ENCODE data around the gene CDHR4.

The CDHR4 gene

DNA sequence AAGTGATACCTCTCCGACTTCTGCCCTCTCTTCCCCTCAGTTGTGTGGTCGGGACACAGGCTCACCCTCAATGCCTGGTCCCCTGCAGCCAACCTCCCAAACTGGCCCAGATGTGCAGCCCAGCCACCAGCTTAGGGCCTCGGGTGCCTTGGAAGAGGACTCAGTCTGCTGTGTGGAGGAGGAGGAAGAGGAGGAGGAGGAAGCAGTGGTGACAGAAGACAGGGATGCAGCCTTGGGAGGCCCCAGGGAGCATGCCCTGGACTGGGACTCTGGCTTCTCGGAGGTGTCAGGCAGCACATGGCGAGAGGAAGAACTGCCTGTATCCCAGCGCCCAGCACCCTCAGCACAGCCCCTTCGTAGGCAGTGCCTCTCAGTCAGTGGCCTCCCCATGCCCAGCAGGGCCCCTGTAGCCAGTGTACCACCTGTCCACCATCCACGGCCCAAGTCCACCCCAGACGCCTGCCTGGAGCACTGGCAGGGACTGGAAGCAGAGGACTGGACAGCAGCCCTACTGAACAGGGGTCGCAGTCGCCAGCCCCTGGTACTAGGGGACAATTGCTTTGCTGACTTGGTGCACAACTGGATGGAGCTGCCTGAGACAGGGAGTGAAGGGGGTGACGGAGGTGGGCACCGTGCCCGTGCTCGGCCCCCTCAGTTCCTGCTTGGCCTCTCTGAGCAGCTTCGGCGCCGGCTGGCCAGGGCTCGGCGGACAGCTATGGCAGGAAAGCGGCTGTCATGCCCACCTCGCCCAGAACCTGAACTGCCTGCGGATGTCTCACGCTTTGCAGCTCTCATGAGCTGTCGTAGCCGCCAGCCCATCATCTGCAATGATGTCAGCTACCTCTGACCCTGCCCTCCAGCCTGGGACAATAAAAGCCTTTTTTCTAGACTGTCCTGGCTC lies 4.7 kb upstream of the CDHR4 start:
- Histone ChIP-seq H3K27ac (peak overlapping the region in 20 of 21 experiments; percentile 68 to 97 (median 89)), H3K4me3 (peak overlapping the region; percentile 55 to 92 (median 84))

DNA sequence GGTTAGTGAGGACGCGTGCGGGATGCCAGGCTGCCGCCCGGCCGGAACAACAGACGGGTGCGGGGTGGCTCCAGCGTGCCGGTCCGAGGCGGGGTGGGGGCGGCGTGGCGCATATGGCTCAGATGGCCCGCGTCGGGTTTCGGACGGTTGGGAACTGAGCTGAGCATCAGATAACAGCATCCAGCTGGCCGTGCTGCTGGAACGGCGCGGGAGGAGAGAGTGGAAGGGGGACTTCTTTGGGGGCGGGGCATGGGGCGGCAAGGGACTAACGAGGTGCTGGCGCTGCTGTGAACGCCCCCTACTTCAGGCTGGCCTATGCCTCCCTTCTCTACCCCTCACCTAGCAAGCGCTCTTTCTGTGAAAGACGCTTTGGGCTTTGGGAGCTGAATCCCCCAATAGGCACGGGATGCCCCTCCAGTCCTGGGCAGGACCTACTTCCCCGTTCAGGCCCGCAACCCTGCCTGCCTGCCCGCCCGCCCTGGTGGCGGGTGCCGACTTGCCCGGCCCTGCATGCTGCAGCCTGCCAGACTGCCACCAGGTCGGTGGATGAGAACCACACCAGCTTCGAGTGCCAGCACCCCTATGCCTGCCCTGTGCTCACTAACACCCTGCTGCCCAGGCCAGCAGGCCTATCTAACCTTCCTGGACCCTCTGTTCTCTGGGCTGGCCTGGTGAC lies 3.9 kb upstream of the CDHR4 start:
- Histone ChIP-seq H3K4me3 (peak overlapping the region; percentile 55 to 92 (median 84)), H3K27ac (peak overlapping the region; percentile 34 to 97 (median 89))

DNA sequence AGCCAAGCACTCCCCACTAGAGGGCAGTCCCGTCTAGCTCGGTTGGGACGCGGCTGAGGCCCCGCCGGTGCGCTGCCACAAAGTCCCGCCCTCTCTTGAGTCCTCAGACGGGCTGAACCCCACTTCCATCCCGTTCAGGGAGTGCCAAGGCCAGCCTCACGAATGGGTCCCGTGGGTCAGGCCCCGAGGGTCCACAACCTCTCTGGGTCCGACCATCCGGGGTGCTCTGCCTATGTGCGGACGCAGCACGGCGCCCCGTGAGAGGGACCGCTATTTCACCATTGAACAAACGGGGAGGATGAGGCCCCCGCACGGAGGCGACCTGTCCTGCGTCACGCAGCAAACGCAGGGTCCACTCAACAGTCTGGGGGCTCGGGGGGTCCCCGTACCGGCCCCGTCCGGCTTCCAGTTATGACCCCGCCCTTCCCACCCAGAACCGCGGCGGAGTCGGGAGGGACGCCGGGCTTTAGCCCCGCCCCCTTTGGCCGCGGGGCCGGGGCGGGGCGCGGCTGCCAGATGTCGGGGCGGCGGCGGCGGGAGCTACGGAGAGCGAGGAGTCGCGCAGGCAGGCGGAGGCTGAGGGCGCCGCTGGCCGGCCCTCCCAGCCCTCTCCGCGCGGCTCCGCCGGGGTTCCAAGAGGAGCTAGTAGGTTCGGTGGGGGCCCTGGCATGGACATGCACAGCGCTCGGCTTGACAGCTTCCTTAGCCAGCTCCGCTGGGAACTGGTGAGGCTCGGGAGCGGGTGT lies 3.2 kb upstream of the CDHR4 start, which contains the start of gene INKA1:
TSS of gene INKA1 (plus strand) at position 543 of the 746 bp plus-strand sequence. CDS start at position 675, 132 bp downstream.
- Histone ChIP-seq H3K4me3 (peak within 1 kb of the TSS; percentile 55 to 92 (median 84)), H3K27ac (peak within 1 kb of the TSS; percentile 34 to 97 (median 89))

DNA sequence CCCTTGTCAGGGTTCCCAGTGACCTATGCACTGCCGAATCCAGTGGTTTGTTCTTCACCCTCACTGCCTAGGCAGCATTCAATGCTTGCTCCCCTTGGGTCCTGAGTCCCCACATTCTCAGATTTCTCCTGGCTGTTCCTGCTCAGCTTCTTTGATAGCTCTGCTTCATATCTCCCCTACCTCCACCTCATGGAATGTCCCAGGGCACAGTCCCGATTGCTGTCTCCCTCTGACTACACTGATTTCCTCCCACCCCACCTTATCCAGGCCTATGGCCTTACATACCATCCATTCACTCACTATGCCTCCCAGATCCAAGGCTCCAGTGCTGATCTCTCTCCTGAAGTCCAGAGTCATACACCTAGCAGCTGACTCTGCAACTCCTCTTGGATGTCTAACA lies 1.5 kb upstream of the CDHR4 start:
- Histone ChIP-seq H3K27ac (no peak overlapping the region), H3K4me3 (no peak overlapping the region)

DNA sequence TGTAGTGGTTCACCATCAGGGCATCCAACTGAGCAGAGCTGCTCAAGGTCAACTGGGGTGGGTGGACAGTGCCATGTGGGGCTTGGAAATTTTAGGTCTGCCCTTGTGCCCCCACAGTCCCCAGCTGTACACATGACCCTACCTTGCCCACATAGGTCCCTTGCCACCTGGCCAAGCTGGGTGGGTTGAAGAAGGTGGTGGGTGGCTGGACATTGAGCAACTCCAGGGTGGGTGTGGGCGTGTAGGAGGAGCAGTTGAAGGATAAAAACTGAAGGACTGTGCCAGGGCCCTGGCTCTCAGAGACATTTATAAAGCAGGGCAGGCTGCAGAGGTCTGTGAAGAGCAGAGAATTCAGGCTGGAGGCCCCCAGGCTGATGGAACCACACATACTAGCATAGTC lies 568 bp downstream of the CDHR4 start:
- no peak overlapping the region for H3K4me3 ChIP-seq
- H3K27ac ChIP-seq, result peak overlapping the region in 3 of 21 experiments; percentile 12 to 65 (median 25)

DNA sequence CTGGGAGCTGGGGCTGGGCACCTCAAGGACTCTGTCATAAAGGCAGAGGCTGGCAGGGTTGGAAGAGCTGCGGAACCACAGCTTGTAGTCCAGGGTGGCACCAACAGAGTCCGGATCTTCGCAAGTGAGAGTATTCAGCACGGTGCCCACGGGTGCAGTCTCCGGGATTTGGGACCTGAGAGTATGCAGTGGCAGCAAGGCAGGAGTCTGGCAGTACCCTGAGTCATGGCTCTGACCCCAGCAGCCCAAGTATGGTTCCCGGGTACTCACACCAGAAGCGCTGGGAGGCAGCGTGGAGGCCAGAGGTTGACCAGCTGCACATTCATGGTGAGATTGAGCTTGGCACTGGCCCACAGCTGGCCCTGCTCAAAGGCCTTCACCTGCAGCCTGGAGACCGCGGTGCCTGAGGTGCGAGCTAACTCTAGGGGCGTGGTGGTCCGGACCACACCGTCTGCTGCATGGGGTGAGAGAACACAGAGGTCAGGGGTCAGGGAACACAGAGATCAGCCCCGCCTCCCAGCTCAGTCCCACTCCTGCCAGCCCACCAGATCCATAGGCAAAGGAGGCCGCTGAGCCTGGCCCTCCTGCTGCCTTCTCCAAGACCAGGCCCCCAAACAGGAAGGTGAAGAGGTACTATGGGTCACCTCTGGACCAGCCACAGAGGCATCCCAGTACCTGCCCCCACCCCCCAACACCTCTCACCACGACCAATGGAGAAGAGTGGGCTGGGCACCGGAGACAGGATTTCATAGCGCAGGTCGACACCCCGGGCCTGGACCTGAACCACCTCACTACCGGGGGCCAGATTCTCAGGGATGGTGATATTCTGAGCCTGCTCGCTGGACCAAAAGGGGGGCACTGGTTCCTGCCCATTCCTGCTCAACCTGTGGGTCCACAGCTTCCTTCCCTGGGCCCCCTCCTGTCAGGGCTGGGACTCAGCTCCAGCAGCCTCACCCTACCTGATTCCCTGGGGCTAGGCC lies 4.5 kb downstream of the CDHR4 start:
- H3K4me3 ChIP-seq, result no peak overlapping the region
- no peak overlapping the region for H3K27ac ChIP-seq

DNA sequence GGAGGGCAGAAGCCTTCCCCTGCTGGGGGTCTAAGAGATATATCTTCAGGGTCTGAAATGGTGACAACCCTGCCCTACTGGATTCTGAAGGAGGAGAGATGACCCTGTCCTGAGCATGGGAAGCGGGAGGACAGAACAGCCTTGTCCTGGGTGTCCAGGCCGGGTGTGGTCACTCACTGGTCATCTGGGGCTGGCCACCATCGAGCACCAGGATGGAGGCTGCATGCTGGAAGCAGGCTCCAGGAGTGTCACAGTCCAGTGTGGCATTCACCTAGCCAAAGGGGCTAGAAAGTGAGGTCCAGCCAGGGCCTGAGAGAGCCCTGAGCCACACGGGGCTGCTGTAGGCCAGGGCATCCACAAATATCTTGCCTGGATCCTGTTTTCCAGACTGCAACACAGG lies 5.2 kb downstream of the CDHR4 start:
- H3K4me3 ChIP-seq, result no peak overlapping the region
- no peak overlapping the region for H3K27ac ChIP-seq

DNA sequence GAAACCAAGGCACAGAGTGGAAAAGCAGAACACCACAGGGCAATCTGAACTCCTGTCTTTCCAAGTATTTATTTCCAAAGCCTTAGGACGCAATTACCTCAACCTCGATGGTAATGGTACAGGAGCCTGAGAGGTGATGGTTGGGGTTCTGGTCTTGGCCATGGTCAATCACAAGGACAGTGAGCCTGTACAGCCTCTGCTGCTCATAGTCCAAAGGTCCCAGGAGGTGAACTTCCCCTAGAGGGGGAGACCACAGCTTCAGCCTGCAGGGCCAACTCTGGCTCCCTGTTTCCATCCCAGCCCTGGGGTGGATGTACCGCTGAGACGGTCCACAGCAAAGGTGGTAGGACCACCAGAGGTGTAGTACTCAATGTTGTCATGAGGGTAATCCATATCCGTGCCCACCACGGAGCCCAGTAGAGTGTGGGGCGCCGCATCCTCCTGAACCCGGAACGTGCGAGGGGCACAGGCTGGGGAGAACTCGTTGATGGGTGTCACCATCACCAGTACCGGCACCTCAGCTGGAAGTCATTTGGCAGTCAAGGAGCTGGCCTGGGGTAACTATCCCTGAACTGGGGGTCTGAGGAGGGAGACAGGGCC lies 6.1 kb downstream of the CDHR4 start:
- no peak overlapping the region for H3K4me3 ChIP-seq
- H3K27ac ChIP-seq, result no peak overlapping the region

DNA sequence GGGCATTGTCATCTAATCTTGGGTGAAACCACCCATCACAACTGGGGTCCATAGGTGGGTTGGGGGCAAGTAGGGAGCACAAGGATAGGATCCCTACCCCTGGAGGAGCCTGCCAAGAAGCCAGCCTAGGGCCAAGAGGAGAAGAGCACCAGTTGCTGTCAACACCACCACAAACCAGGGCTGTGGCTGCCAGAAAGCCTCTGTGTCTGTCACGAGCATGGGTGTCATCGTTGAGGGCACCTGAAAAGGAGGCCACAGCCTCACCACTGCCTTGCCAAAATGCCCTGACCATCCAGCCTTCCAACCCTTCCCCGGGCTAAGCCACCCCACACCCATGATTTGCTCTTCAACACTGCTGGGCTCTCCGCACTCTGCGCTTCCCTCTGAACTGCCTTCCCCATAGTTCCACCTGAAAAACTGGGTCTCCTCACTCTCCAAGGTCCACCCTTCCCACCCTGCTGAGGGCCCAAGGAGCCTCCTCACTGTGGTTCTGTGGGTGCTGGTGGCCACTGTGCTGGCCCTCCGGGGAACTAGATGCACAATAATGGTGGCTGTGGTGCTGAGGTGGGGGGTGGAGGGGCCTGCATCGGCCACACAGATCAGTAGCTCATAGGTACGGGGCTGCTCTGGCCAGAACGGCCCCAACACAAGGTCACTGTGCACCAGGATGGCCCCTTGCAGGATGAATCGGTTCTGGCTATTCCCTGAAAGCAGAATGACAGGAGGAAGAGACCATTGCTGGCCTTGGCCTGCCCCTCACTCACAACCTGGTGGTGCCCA lies 7.1 kb downstream of the CDHR4 start:
- Histone ChIP-seq H3K4me3 (no peak overlapping the region), H3K27ac (no peak overlapping the region)

DNA sequence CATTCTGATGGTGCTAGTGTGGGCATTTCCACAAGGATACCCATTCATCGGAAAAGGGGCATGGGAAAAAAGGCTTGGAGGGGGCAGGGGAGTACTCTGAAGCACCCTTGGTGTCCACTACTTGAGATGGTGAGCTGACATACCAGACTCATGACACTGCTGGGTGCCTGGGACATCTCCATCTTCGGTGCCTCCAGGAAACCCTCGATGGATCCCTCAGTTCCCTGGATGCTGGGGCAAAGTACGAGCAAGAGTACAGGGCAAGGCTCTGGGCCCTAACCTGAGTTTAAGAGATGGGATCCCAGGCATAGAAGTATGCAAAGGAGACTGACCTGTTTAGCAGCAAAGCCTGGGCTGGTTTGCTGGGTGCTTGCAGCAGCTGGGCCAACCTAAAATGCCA lies 8.1 kb downstream of the CDHR4 start:
- H3K4me3 ChIP-seq, result no peak overlapping the region
- no peak overlapping the region for H3K27ac ChIP-seq

DNA sequence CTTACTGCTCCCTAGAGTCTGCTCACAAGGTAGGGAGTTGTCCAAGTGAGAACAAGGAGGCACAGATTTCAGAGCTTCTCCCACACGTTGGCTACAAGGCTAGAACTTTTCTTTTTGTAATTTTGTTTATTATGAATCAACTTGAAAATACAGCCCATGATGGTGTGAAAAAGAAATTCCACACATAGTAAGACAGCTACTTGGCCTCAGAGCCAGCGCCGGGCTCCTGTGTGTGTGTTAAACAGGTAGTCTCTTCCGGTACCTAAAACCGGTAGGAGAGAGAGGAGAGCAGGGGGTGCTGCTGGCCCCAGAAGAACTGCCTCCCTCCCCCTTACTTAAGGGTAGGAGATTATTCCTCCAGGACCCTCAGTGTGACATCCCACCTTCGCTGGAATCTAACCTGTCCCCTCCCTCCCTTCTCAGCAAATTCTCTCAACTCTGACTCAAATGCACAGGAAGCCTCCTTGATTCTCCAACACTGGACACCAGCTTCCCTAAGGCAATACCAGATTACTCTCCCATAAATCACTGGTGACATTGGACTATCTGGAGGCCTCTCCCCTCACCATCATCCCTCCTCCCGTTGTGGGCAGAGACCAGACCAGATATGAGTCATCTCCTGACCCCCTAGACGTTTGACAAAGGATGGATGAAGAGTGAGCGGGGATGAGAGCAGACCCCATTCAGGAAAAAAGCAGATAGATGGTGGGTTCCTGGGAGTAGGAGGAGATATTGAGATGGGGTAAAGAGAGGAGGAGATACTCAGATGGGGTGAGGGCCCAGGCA lies 8.9 kb downstream of the CDHR4 start:
- Histone ChIP-seq H3K4me3 (no peak overlapping the region), H3K27ac (no peak overlapping the region)

DNA sequence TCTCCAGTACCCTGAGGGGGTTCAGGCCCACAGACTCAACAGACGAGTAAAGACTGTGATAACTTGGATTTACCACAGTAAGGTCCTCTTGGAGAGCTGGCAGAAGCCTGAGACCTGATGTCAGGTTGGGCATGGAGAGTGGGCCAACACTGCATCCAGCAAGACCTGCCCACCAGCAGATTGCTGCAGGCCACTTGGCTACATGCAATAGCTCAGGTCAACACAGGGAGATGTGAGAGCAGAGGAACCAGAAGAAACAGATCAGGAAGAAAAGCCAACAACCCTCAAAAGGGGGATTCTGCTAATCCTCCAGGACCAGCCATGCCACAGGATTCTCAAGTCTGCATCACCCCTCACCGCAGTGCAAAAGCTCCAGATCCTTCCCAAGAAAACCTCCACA lies 11.6 kb downstream of the CDHR4 start:
- no peak overlapping the region for H3K4me3 ChIP-seq
- H3K27ac ChIP-seq, result peak overlapping the region in 1 of 21 experiments; percentile 95

DNA sequence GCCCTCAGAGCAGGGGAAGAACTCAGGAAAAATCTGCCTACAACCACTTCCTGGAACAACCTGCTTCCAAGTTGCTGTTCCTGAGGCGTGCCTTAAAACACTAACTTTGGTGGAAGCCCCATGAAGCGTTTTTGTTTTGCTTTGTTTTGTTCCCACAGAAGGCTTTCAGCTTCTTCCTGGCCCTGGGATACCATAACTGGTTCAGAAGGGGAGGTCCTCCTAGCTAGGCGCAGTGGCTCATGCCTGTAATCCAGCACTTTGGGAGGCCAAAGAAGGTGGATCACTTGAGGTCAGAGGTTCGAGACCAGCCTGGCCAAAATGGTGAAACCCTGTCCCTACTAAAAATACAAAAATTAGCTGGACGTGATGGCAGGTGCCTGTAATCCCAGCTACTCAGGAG lies 12.1 kb downstream of the CDHR4 start:
- H3K4me3 ChIP-seq, result no peak overlapping the region
- H3K27ac ChIP-seq, result peak overlapping the region in 16 of 21 experiments; percentile 1 to 99 (median 93)

DNA sequence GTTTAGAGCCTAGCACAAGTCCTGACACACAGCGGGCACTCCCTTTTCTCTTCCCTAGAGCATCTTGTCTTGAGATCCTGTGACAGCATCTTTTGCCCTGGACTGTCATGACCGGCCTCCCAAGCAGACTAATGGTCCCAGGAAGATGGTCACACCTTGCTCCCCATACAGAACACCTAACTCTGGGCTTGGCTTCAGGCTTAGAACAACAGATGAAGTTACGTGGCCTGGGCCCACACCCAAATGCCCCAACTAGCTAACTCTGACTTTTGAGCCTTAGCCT lies 12.6 kb downstream of the CDHR4 start:
- Histone ChIP-seq H3K4me3 (peak overlapping the region; percentile 57 to 99 (median 85)), H3K27ac (peak overlapping the region in 20 of 21 experiments; percentile 84 to 99 (median 94))

DNA sequence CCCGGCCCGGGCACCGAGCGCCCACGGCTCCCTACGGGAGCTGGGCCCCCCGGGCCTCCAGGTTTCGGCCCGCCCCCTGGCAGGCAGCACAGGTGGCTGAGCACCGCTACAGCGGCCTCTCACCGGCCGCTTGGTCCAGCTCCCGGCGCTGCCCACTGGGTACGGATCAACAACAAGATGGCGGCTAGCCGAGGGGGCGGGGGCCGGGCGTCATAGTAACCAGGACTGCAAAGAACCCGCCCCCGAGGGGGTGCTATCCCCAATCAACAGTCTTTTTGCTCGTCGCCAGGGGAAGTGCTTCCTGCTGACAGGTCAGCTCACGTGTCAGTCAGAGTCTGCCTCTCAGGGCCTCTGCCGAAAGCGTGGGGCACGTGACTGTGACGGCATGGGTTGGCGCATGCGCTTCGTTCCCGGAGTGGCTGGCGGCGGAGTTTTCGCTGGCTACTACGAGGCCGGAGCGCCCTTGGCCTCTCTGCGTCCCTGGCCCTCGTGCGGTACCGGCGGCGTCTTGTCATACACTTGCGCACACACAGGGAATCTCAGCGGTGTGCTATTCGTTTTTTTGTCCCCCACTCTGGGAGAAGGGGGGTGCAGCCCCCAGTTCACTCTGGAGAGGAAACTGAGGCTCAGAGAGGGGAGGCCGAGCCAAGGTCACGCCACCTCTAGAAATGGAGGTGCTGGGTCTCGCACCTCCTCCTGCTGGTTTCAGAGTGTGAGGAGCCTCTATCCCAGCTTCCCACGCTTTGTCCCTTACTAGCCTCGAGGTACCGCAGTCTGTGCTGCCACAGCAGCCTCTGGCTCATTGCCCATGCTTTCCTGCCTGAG lies 13.1 kb downstream of the CDHR4 start, which contains the start of gene IP6K1:
TSS of gene IP6K1 (minus strand) at position 186 of the 825 bp plus-strand sequence. CDS start 38,502 bp downstream, outside the sequence.
- peak within 1 kb of the TSS; percentile 57 to 99 (median 85) for H3K4me3 ChIP-seq
- H3K27ac ChIP-seq, result peak within 1 kb of the TSS; percentile 68 to 99 (median 94)

Measured in skin epidermis (tissue), 12 donors.